AG10803 (cell line): Measurements from ENCODE around the gene CABLES2.

Experiments
- DNase-seq: peaks from one replicate; pipeline ENCODE4 v3.0.0; 2010; ENCODE audit warnings: low read depth
- H3K4me3 ChIP-seq: 2 replicates; pipeline ENCODE4 v1.5.1; 2011; ENCODE audit warnings: mild to moderate bottlenecking, low read length, control low read depth
- CTCF ChIP-seq: conservative IDR thresholded peaks from 2 replicates; pipeline ENCODE4 v1.5.1; 2011; ENCODE audit warnings: mild to moderate bottlenecking, low read length, control low read depth, inconsistent platforms

The CABLES2 gene

GRCh38 chr20:62356589-62357186 lies 50.4 kb downstream of the CABLES2 start:
- H3K4me3 ChIP-seq = no peak overlapping the region
- no peak for TF ChIP-seq CTCF
- DNase-seq = no peak

- no peak for DNase-seq
- no peak overlapping the region for H3K4me3 ChIP-seq
- no peak for TF ChIP-seq CTCF
Observed at GRCh38 chr20:62355878-62356588, 51.1 kb downstream of the CABLES2 start.

GRCh38 chr20:62355516-62355877 lies 51.6 kb downstream of the CABLES2 start:
- no peak overlapping the region for H3K4me3 ChIP-seq
- no peak for TF ChIP-seq CTCF
- DNase-seq = no peak

GRCh38 chr20:62354811-62355341 lies 52.2 kb downstream of the CABLES2 start:
- no peak for TF ChIP-seq CTCF
- no peak for DNase-seq
- H3K4me3 ChIP-seq = no peak overlapping the region

GRCh38 chr20:62354031-62354808 lies 52.9 kb downstream of the CABLES2 start:
- no peak for TF ChIP-seq CTCF
- H3K4me3 ChIP-seq = no peak overlapping the region
- no peak for DNase-seq

GRCh38 chr20:62353289-62354030 lies 53.6 kb downstream of the CABLES2 start:
- TF ChIP-seq CTCF = no peak
- DNase-seq = no peak
- no peak overlapping the region for H3K4me3 ChIP-seq
